Measurements from ENCODE around the gene GIPC2. TPM values are rescaled to one million over a fixed set of nuclear protein-coding genes. Genes with fewer than 3 reads are reported as not detected.

Gene GIPC2
- total and polyA plus RNA-seq, 9 of the 15 experiments (the other 6 are each of a cell fraction or from before 2014, with no cell fraction given): 0.01 to 0.05 (median 0.04) TPM; not detected in 3

- no peak for TF ChIP-seq ARNT (IDR thresholded peaks at IDR 0.05)
- TF ChIP-seq HLTF (IDR thresholded peaks at IDR 0.05): no peak
- TF ChIP-seq LARP7 (IDR thresholded peaks at IDR 0.05): no peak
- TF ChIP-seq ZNF785 (CRISPR knock-in tag; IDR thresholded peaks at IDR 0.05): no peak
- no peak for TF ChIP-seq MTA1 (IDR thresholded peaks at IDR 0.05; ENCODE audit: borderline replicate concordance)
These were observed 75.9 kb downstream of the GIPC2 start (continued) for GRCh38 chr1:78121710-78122109.

- POLR2A ChIA-PET: no interaction called here
- ATAC-seq: no peak
These were observed 76.6 kb downstream of the GIPC2 start for GRCh38 chr1:78122389-78122788.

More at GRCh38 chr1:78122389-78122788, 76.6 kb downstream of the GIPC2 start:
- Histone ChIP-seq H3K27ac (ENCODE audit: extremely low read depth, low read depth, low read length) (no peak overlapping the region), H3K9ac (ENCODE audit: insufficient read depth in 1 of 2, low read depth in 2 of 2, low read length in 2 of 2) (no peak overlapping the region), H3K9me1 (ENCODE audit: control insufficient read depth, insufficient read depth, low read length) (no peaks in the 10 kb centered on the region), H4K20me1 (replicated peaks; ENCODE audit: control insufficient read depth, insufficient read depth, low read length) (no peaks in the 10 kb centered on the region), H3K27me3 (ENCODE audit: control insufficient read depth in 2 of 2, insufficient read depth in 2 of 2, low read length in 2 of 2) (no peaks in the 10 kb centered on the region), H3K4me1 (replicated peaks in 1 of 2; ENCODE audit: control insufficient read depth in 2 of 2, insufficient read depth in 2 of 2, low read length in 2 of 2) (no peaks in the 10 kb centered on the region), H2AFZ (ENCODE audit: low read depth, low read length) (no peak overlapping the region), H3K79me2 (ENCODE audit: control insufficient read depth, insufficient read depth, low read length) (no peaks in the 10 kb centered on the region), H3K4me2 (ENCODE audit: insufficient read depth, low read length) (no peak overlapping the region), H3K4me3 (no peak overlapping the region), H3K9me3 (replicated peaks; ENCODE audit: control insufficient read depth, insufficient read depth, low read depth, low read length) (no peaks in the 10 kb centered on the region), H3K36me3 (ENCODE audit: control insufficient read depth, insufficient read depth, low read length) (no peaks in the 10 kb centered on the region)
- CTCF ChIA-PET (ENCODE audit: low intra/inter-chr PET ratio): no interaction called here
- WGBS (ENCODE audit: insufficient coverage, low coverage, missing lambda C conversion rate): 5% methylated on average over 5 of the region's 5 CpGs
- no TSS peak for BruUV-seq (replicated peaks)
- no peak for TF ChIP-seq CGGBP1 (CRISPR knock-in tag; IDR thresholded peaks at IDR 0.05)
- TF ChIP-seq PHF21A (IDR thresholded peaks at IDR 0.05; ENCODE audit: borderline replicate concordance, low read depth): no peak
- TF ChIP-seq ZNF431 (CRISPR knock-in tag; IDR thresholded peaks at IDR 0.05): peak; percentile 81
- no peak for TF ChIP-seq TOE1 (IDR thresholded peaks at IDR 0.05; ENCODE audit: borderline replicate concordance)
- no peak for TF ChIP-seq TOE1 (CRISPR knock-in tag; IDR thresholded peaks at IDR 0.05; ENCODE audit: borderline replicate concordance, low read depth)
- DNase-seq (ENCODE audit: extremely low read depth in 1 of 4, low spot score in 3 of 4) (no peak), FAIRE-seq (no peak)
- in situ Hi-C loops (cut with MboI) (loop anchor here (25.0 kb wide), 2 partner anchors 960 to 1960 kb away; no protein-coding TSS in a partner anchor), intact Hi-C loops (cut with micrococcal nuclease) (no loop called here)

Measured in K562 (cell line).